Measurements from ENCODE around the gene AHCYL2. TPM values are rescaled to one million over a fixed set of nuclear protein-coding genes. Genes with fewer than 3 reads are reported as not detected.
A peak's percentile ranks its signal among the peaks of the same experiment; 100 is the strongest.

AHCYL2 gene
- total RNA-seq, 4 donors from 2014 or later = 22.7 to 41.0 (median 35.7) TPM

- ATAC-seq = no peak
- Histone ChIP-seq H3K27me3 (no peaks in the 10 kb centered on the region), H3K36me3 (no peaks in the 10 kb centered on the region), H3K4me3 (peak overlapping the region; percentile 59 to 86 (median 81)), H3K27ac (no peak overlapping the region), H3K9me3 (no peaks in the 10 kb centered on the region), H3K4me1 (peaks cover 4 to 13% of the 10 kb centered on the region in 2 donors)
- intact Hi-C loops (cut with DNase I; ENCODE audit: low total_unique reads) (no loop called here), in situ Hi-C loops (cut with MboI; ENCODE audit: low sequenced_read_pairs in 4 of 4) (no loop called here)
- DNase-seq = no peak
- TF ChIP-seq CTCF (IDR thresholded peaks at IDR 0.05 in 4 of 5, conservative IDR thresholded peaks at IDR 0.05 in 1 of 5) = no peak
These were observed 37.0 kb upstream of the AHCYL2 start for GRCh38 chr7:129187681-129188371.

- no peak for TF ChIP-seq POLR2A (IDR thresholded peaks at IDR 0.05)
- no peak for TF ChIP-seq CTCF (IDR thresholded peaks at IDR 0.05 in 4 of 5, conservative IDR thresholded peaks at IDR 0.05 in 1 of 5)
- Histone ChIP-seq H3K27me3 (no peaks in the 10 kb centered on the region), H3K4me1 (peaks cover 4 to 13% of the 10 kb centered on the region in 2 donors), H3K27ac (no peak within 1 kb of the TSS), H3K9me3 (no peaks in the 10 kb centered on the region), H3K4me3 (peak within 1 kb of the TSS; percentile 59 to 86 (median 81)), H3K36me3 (no peaks in the 10 kb centered on the region)
- DNase-seq (no peak), ATAC-seq (peak; percentile 43 to 63)
- in situ Hi-C loops (cut with MboI; ENCODE audit: low sequenced_read_pairs in 4 of 4) (no loop called here), intact Hi-C loops (cut with DNase I; ENCODE audit: low total_unique reads) (no loop called here)
These were observed 36.4 kb upstream of the AHCYL2 start, which contains the start of gene SMO for GRCh38 chr7:129188372-129188891. Gene SMO, plus strand, starts transcription at chr7:129188633. Its CDS starts 519 bp downstream, at chr7:129189152.

- in situ Hi-C loops (cut with MboI; ENCODE audit: low sequenced_read_pairs in 4 of 4) (no loop called here), intact Hi-C loops (cut with DNase I; ENCODE audit: low total_unique reads) (no loop called here)
- Histone ChIP-seq H3K4me3 (peak overlapping the region; percentile 59 to 86 (median 81)), H3K27ac (no peak overlapping the region), H3K9me3 (no peaks in the 10 kb centered on the region), H3K27me3 (no peaks in the 10 kb centered on the region), H3K36me3 (no peaks in the 10 kb centered on the region), H3K4me1 (peaks cover 4 to 13% of the 10 kb centered on the region in 2 donors)
- DNase-seq (no peak), ATAC-seq (peak; percentile 36 to 56)
- TF ChIP-seq POLR2A (IDR thresholded peaks at IDR 0.05) (no peak), CTCF (IDR thresholded peaks at IDR 0.05 in 4 of 5, conservative IDR thresholded peaks at IDR 0.05 in 1 of 5) (no peak)
These were observed 35.8 kb upstream of the AHCYL2 start for GRCh38 chr7:129188892-129189660.

- Histone ChIP-seq H3K4me3 (peak overlapping the region; percentile 59 to 86 (median 81)), H3K9me3 (no peaks in the 10 kb centered on the region), H3K36me3 (no peaks in the 10 kb centered on the region), H3K27me3 (no peaks in the 10 kb centered on the region), H3K27ac (no peak overlapping the region), H3K4me1 (peaks cover 4 to 13% of the 10 kb centered on the region in 2 donors)
- TF ChIP-seq POLR2A (IDR thresholded peaks at IDR 0.05) (no peak), CTCF (IDR thresholded peaks at IDR 0.05 in 4 of 5, conservative IDR thresholded peaks at IDR 0.05 in 1 of 5) (no peak)
- DNase-seq (no peak), ATAC-seq (no peak)
- in situ Hi-C loops (cut with MboI; ENCODE audit: low sequenced_read_pairs in 4 of 4) (no loop called here), intact Hi-C loops (cut with DNase I; ENCODE audit: low total_unique reads) (no loop called here)
These were observed 35.0 kb upstream of the AHCYL2 start for GRCh38 chr7:129189661-129190310.

Data from gastrocnemius medialis (tissue), 4 donors.